K562 (cell line): Measurements from ENCODE around the gene PLPPR1.

Experiments
- BHLHE40 ChIP-seq: IDR thresholded peaks from 2 replicates; pipeline ENCODE4 v1.6.1; 2011; ENCODE audit warnings: low read length, improper control_type of control experiment
- CBX5 ChIP-seq: IDR thresholded peaks from 2 replicates; pipeline ENCODE4 v1.6.1; 2014; ENCODE audit warnings: low read depth, borderline replicate concordance
- CTCF ChIP-seq, 3 experiments: IDR thresholded peaks in 2 of 3; conservative IDR thresholded peaks in 1 of 3; 2 replicates each; pipeline ENCODE4 v1.5.1; 2011 to 2012; ENCODE audit warnings: low read length in 3 of 3, mild to moderate bottlenecking in 3 of 3, control low read depth in 2 of 3, improper control_type of control experiment in 1 of 3, inconsistent platforms in 1 of 3, low read depth in 1 of 3, mixed read lengths in 1 of 3, moderate library complexity in 1 of 3; ENCODE audit not compliant: insufficient read depth in 2 of 3
- ELF1 ChIP-seq: fragments of 200-800 bp; sonication (Bioruptor generic); IDR thresholded peaks from 2 replicates; pipeline ENCODE4 v1.6.1; 2016; ENCODE audit warnings: missing genetic modification characterization, missing compliant biosample characterization
- EZH2 ChIP-seq: IDR thresholded peaks from 2 replicates; pipeline ENCODE4 v1.6.1; 2012; ENCODE audit warnings: low read depth, mild to moderate bottlenecking, inconsistent platforms, low read length, borderline replicate concordance
- NR3C1 ChIP-seq: sonication (generic); formaldehyde crosslinking; IDR thresholded peaks from 2 replicates; pipeline ENCODE4 v1.8.1; 2022; ENCODE audit warnings: missing genetic modification reagents
- SRF ChIP-seq, 2 experiments: fragments of 250-450, 450-650 bp in 1 of 2; sonication (Bioruptor Pico) in 1 of 2; sonication (generic) in 1 of 2; formaldehyde crosslinking; IDR thresholded peaks; 2 replicates each; pipeline versions ENCODE4 v1.5.0 to v1.5.1; 2020 to 2022; ENCODE audit warnings: mild to moderate bottlenecking in 1 of 2, missing genetic modification reagents in 1 of 2
- XRCC4 ChIP-seq: IDR thresholded peaks from one replicate; pipeline ENCODE4 v1.6.1; 2011; ENCODE audit not compliant: insufficient read depth, insufficient read length; ENCODE audit errors: extremely low read depth
- ZNF766 ChIP-seq: fragments of 200-800 bp; sonication (Bioruptor generic); conservative IDR thresholded peaks from 2 replicates; pipeline ENCODE4 v1.6.1; 2016; ENCODE audit warnings: missing genetic modification characterization, missing compliant biosample characterization

DNA sequence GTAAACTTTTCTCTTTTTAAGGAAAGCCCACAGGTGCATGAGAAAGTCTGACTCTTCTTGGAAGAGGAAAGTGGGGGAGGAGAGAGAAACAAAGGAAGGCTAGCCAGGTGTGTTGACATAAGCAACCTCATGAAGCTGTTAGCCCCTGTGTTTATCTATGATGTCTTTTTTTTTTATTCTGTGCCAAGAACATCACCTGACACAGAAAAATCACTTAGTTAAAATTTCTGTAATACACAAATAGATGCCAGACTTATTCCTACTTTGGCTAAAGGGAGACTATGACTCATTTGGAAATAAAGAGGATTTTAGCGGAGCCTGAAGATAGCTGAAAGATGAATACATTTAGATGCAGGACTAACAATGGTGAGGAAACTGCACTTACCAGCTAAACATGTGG lies 298.0 kb downstream of the PLPPR1 start:
- no peak for TF ChIP-seq SRF (CRISPR knock-in tag; IDR thresholded peaks at IDR 0.05)
- TF ChIP-seq EZH2: no peak
- TF ChIP-seq CBX5: no peak
- no peak for TF ChIP-seq BHLHE40
- TF ChIP-seq ZNF766: no peak
- TF ChIP-seq CTCF (IDR thresholded peaks at IDR 0.05 in 2 of 3, conservative IDR thresholded peaks at IDR 0.05 in 1 of 3; ENCODE audit: insufficient read depth in 2 of 3, low read depth in 1 of 3, low read length in 3 of 3): no peak
- TF ChIP-seq XRCC4: no peak
- no peak for TF ChIP-seq ELF1 (tag)
- no peak for TF ChIP-seq NR3C1 (CRISPR knock-in tag)
